OCI-LY3 (cell line): ENCODE results near the gene FSTL4.

ENCODE experiments used
- H2AFZ ChIP-seq: fragments of 200-600, 300-600 bp; shearing (Covaris generic); 2 replicates; pipeline ENCODE4 v1.6.0; 2014; ENCODE audit warnings: antibody characterized with exemption, low read depth, low read length
- H3K27ac ChIP-seq: fragments of 200-600, 300-600 bp; sonication (generic); 2 replicates; pipeline ENCODE4 v1.5.1; 2014; ENCODE audit warnings: mild to moderate bottlenecking, low read length, moderate library complexity, mixed read lengths
- H3K27me3 ChIP-seq: fragments of 200-600, 300-600 bp; sonication (generic); 2 replicates; pipeline ENCODE4 v1.6.1; 2014; ENCODE audit warnings: low read depth, low read length, mixed read lengths
- H3K36me3 ChIP-seq: fragments of 200-600, 300-600 bp; sonication (generic); replicated peaks from 2 replicates; pipeline ENCODE3; 2014; ENCODE audit warnings: low read depth, low read length, mixed read lengths
- H3K4me1 ChIP-seq: fragments of 300-600, 200-600 bp; sonication (generic); 2 replicates; pipeline ENCODE4 v1.6.1; 2014; ENCODE audit warnings: low read length, mixed read lengths
- H3K4me2 ChIP-seq: fragments of 200-600, 300-600 bp; sonication (generic); 2 replicates; pipeline ENCODE4 v1.6.1; 2014; ENCODE audit warnings: low read length, mixed read lengths
- H3K4me3 ChIP-seq: fragments of 300-600, 200-600 bp; sonication (generic); 2 replicates; pipeline ENCODE4 v1.5.1; 2014; ENCODE audit warnings: antibody characterized with exemption, mild to moderate bottlenecking, low read length, moderate library complexity
- H3K79me2 ChIP-seq: fragments of 300-600, 200-600 bp; shearing (Covaris generic); 2 replicates; pipeline ENCODE4 v1.6.1; 2014; ENCODE audit warnings: mild to moderate bottlenecking, low read length, mixed read lengths
- H3K9ac ChIP-seq: fragments of 300-600, 200-600 bp; shearing (Covaris generic); 2 replicates; pipeline ENCODE4 v1.6.0; 2014; ENCODE audit warnings: mild to moderate bottlenecking, low read length, moderate library complexity
- H3K9me3 ChIP-seq: fragments of 200-600, 300-600 bp; shearing (Covaris generic); 2 replicates; pipeline ENCODE4 v1.6.1; 2014; ENCODE audit warnings: low read length, mixed read lengths; ENCODE audit not compliant: insufficient read depth
- H4K20me1 ChIP-seq: fragments of 200-600, 300-600 bp; sonication (generic); 2 replicates; pipeline ENCODE4 v1.6.1; 2016; ENCODE audit warnings: low read length, mixed read lengths; ENCODE audit not compliant: insufficient read depth
- EZH2phosphoT487 ChIP-seq: fragments of 200-600 bp; shearing (Covaris generic); IDR thresholded peaks from 2 replicates; pipeline ENCODE4 v1.6.1; 2018; ENCODE audit warnings: antibody characterized with exemption, mixed run types, low read depth
- TF ChIP-seq, protein P1 (sequence below): fragments of 200-600, 300-600 bp; sonication (generic); IDR thresholded peaks from 2 replicates; pipeline ENCODE4 v1.5.1; 2014; ENCODE audit warnings: antibody characterized with exemption, low read length, low read depth

Gene FSTL4

DNA sequence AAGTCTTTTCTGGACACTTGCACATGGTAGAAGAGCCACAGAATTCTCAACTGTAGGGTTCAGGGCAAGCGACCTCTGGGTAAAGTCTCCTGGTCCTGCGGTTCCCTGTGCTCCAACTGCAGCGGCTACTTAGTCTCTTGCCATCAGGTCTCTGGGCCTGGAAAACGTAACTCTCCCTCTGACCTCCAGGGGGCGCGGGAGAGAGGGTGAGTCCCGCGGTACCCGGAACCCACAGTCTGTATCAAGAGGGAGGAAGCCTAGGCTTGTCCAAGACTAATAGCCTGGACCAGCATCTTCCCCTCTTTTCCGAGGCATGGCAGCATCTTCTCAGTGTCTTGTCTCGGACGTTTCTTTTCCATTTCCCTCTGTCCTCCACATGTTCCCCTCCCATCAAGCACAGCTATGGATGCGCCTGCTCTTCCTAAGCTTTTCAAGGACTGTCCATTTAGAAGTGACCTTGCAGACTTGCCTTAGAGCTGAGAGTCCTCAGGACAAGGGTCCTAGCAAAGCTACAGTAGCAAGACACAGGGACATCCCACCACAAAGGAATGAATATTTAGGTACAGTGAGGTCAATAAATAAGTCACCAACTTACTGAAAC is 59.3 kb downstream of the FSTL4 start:
- Histone ChIP-seq H2AFZ (peak overlapping the region; percentile 94), H3K79me2 (no peaks in the 10 kb centered on the region), H3K4me3 (no peak overlapping the region), H3K9ac (no peak overlapping the region), H3K27ac (no peak overlapping the region), H3K9me3 (no peaks in the 10 kb centered on the region), H3K4me2 (peak overlapping the region; percentile 59), H3K4me1 (peaks cover 3% of the 10 kb centered on the region; the same call in 1 of the 2 replicates), H3K27me3 (peaks cover 10% of the 10 kb centered on the region), H4K20me1 (no peaks in the 10 kb centered on the region), H3K36me3 (no peaks in the 10 kb centered on the region)
- no peak for TF ChIP-seq EZH2phosphoT487
- TF ChIP-seq, protein P1, sequence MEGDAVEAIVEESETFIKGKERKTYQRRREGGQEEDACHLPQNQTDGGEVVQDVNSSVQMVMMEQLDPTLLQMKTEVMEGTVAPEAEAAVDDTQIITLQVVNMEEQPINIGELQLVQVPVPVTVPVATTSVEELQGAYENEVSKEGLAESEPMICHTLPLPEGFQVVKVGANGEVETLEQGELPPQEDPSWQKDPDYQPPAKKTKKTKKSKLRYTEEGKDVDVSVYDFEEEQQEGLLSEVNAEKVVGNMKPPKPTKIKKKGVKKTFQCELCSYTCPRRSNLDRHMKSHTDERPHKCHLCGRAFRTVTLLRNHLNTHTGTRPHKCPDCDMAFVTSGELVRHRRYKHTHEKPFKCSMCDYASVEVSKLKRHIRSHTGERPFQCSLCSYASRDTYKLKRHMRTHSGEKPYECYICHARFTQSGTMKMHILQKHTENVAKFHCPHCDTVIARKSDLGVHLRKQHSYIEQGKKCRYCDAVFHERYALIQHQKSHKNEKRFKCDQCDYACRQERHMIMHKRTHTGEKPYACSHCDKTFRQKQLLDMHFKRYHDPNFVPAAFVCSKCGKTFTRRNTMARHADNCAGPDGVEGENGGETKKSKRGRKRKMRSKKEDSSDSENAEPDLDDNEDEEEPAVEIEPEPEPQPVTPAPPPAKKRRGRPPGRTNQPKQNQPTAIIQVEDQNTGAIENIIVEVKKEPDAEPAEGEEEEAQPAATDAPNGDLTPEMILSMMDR: peak; percentile 69

DNA sequence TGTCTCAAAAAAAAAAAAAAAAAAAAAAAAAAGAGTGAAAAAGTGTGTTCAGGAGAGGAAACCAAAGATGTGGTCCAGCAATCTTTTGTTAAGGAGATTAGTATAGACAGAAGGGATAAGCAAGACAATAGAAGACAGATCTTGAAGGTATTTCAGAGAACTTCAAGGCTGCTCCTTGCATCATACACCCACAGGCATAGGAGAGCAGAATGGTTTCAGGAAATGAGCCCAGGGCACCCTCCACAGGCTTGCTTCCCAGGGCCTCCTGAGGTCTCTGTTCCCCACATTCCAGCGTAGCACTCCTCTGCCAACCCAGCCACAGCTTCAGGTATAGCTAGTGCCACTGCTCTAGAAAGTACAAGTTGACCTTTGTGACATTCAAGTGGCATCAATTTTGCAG is 65.8 kb downstream of the FSTL4 start:
- no peaks in the 10 kb centered on the region for H4K20me1 ChIP-seq
- no peaks in the 10 kb centered on the region for H3K9me3 ChIP-seq
- no peak overlapping the region for H3K9ac ChIP-seq
- H3K4me1 ChIP-seq: no peaks in the 10 kb centered on the region
- no peak overlapping the region for H3K4me2 ChIP-seq
- H3K4me3 ChIP-seq: no peak overlapping the region
- H3K36me3 ChIP-seq: no peaks in the 10 kb centered on the region
- no peaks in the 10 kb centered on the region for H3K79me2 ChIP-seq
- 0 out of 2 replicates have a peak, but pooled peaks cover 3% of the 10 kb centered on the region for H3K27me3 ChIP-seq
- H2AFZ ChIP-seq: no peak overlapping the region
- TF ChIP-seq, protein P1: no peak
- no peak for TF ChIP-seq EZH2phosphoT487
- no peak overlapping the region for H3K27ac ChIP-seq

DNA sequence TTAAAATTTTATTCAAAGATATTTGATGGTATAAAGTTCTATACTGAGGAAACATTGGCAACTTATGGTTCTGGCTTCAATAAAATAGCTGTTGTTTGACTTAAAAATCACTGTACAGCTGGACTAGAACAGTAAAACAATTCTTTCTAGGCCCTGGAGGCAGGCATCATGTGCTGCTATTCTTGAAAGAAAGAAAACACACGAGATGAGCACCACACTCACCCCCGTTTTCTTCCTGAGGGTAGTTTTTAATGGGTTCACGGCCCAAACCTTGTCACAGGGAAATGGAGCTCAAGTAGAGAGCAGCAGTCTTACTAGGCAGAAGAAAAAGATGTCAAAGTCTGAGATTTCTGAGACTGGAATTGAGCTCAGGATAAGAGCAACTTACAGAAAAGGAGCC is 68.0 kb downstream of the FSTL4 start:
- no peak overlapping the region for H2AFZ ChIP-seq
- no peaks in the 10 kb centered on the region for H3K9me3 ChIP-seq
- H3K4me1 ChIP-seq: no peaks in the 10 kb centered on the region
- H3K4me2 ChIP-seq: no peak overlapping the region
- no peak overlapping the region for H3K9ac ChIP-seq
- H3K27ac ChIP-seq: no peak overlapping the region
- no peak overlapping the region for H3K4me3 ChIP-seq
- H3K27me3 ChIP-seq: 0 out of 2 replicates have a peak, but pooled peaks cover 3% of the 10 kb centered on the region
- TF ChIP-seq EZH2phosphoT487: no peak
- TF ChIP-seq, protein P1: no peak
- no peaks in the 10 kb centered on the region for H3K36me3 ChIP-seq
- H3K79me2 ChIP-seq: no peaks in the 10 kb centered on the region
- H4K20me1 ChIP-seq: no peaks in the 10 kb centered on the region

DNA sequence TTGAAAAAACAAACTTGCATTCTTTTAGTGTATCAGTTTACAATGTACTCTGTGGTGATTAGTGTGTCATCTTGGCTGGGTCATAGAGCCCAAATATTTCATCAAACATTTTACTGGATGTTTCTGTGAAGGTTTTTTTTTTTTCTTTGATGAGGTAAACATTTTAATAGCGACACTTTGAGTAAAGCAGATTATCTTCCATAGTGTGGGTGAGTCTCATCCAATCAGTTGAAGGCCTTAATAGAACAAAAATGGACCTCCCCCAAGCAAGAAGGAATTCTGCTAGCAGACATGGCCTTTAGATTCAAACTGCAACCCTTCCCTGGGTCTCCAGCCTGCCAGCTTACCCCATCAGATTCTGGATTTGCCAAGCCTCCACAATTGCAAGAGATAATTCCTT is 72.5 kb downstream of the FSTL4 start:
- no peak overlapping the region for H3K4me2 ChIP-seq
- no peaks in the 10 kb centered on the region for H3K79me2 ChIP-seq
- no peaks in the 10 kb centered on the region for H3K36me3 ChIP-seq
- H3K27ac ChIP-seq: no peak overlapping the region
- TF ChIP-seq, protein P1: no peak
- TF ChIP-seq EZH2phosphoT487: no peak
- no peak overlapping the region for H3K4me3 ChIP-seq
- no peak overlapping the region for H2AFZ ChIP-seq
- no peak overlapping the region for H3K9ac ChIP-seq
- no peaks in the 10 kb centered on the region for H4K20me1 ChIP-seq
- H3K27me3 ChIP-seq: no peaks in the 10 kb centered on the region; the same call in 1 of the 2 replicates
- H3K4me1 ChIP-seq: no peaks in the 10 kb centered on the region
- H3K9me3 ChIP-seq: no peaks in the 10 kb centered on the region
